Heart left ventricle (tissue), 16 donors: Measurements from ENCODE around the gene CFAP77. TPM values are rescaled to one million over a fixed set of nuclear protein-coding genes. Genes with fewer than 3 reads are reported as not detected.

ENCODE experiments used
- ATAC-seq, 4 donors: fragments of 200-7000 bp; cut with Tn5 transposase; one replicate each; pipeline ENCODE4 v1.9.1; 2020 to 2022; ENCODE audit warnings: moderate library complexity in 4 of 4, mild to moderate bottlenecking in 3 of 4, moderate number of reproducible peaks in 1 of 4
- DNase-seq, 5 donors: peaks; one replicate each; pipeline ENCODE4 v3.0.0-alpha.2; 2020
- H3K27ac ChIP-seq, 12 donors: fragments of 200-600 bp; sonication (generic) in 4 of 12; one replicate each; pipeline versions ENCODE4 v1.5.0 to v1.8.0; 2016 to 2022; ENCODE audit warnings: mild to moderate bottlenecking in 2 of 12
- H3K27me3 ChIP-seq, 9 donors: fragments of 200-600 bp; sonication (generic) in 2 of 9; one replicate each; pipeline versions ENCODE4 v1.5.1 to v1.8.0; 2016 to 2022; ENCODE audit warnings: mild to moderate bottlenecking in 3 of 9
- H3K36me3 ChIP-seq, 9 donors: fragments of 200-600 bp; sonication (generic) in 2 of 9; one replicate each; pipeline versions ENCODE4 v1.5.0 to v1.8.0; 2018 to 2022; ENCODE audit warnings: mild to moderate bottlenecking in 2 of 9
- H3K4me1 ChIP-seq, 12 donors: fragments of 200-600 bp; sonication (generic) in 4 of 12; one replicate each; pipeline versions ENCODE4 v1.5.0 to v1.8.0; 2016 to 2022; ENCODE audit warnings: mild to moderate bottlenecking in 3 of 12
- H3K4me3 ChIP-seq, 12 donors: fragments of 200-600 bp; sonication (generic) in 4 of 12; one replicate each; pipeline versions ENCODE4 v1.5.0 to v1.8.0; 2017 to 2022; ENCODE audit warnings: mild to moderate bottlenecking in 9 of 12, moderate library complexity in 4 of 12
- H3K9me3 ChIP-seq, 12 donors: fragments of 200-600 bp; sonication (generic) in 4 of 12; one replicate each; pipeline versions ENCODE4 v1.5.0 to v1.8.0; 2016 to 2022; ENCODE audit warnings: mild to moderate bottlenecking in 1 of 12
- POLR2A ChIP-seq, 2 donors: fragments of 450-650 bp; IDR thresholded peaks; one replicate each; pipeline ENCODE4 v1.6.1; 2017; ENCODE audit warnings: antibody characterized with exemption in 2 of 2, mild to moderate bottlenecking in 2 of 2, moderate library complexity in 2 of 2
- WGBS, 4 donors: extraction: QIAGEN DNeasy Blood & Tissue Kit in 2 of 4; methylation state at CpG; one replicate each; pipeline versions ENCODE4 v1.1.5 to v1.1.7; 2013 to 2018; 5-methylcytosine and 5-hydroxymethylcytosine counted together
- intact Hi-C, 10 donors: fragments of 100-400 bp; cut with DNase I; formaldehyde crosslinking; loops; one replicate each; pipeline versions ENCODE4 v1.11.1 to v1.14.2; 2022
- polyA plus RNA-seq, 2 donors: library from polyadenylated mRNA; stranded (reverse); fragments of 200-250 nt; gene quantifications; one replicate each; pipeline ENCODE4 v1.2.3, GENCODE V29; 2013
- total RNA-seq, 9 donors: library from RNA; depleted of rRNA in 2 of 9; stranded (reverse); fragments of >200 nt in 2 of 9; fragmentation: NEBNext Ultra II Directional in 3 of 9; extraction: Animal tissue kit (Norgen Biotek cat#: 25700) in 3 of 9; gene quantifications; one replicate each; pipeline versions ENCODE4 v1.1.0 to v1.2.4, GENCODE V29; 2016 to 2023
- TF ChIP-seq, protein P1 (sequence below), 12 donors: fragments of 200-600 bp; sonication (generic) in 4 of 12; IDR thresholded peaks; one replicate each; pipeline versions ENCODE4 v1.5.0 to v1.8.0; 2018 to 2022; ENCODE audit warnings: antibody characterized with exemption in 12 of 12, mild to moderate bottlenecking in 5 of 12
- donor health status: ischemic (EF 13 %, LVEDD 7.1; RV severe dilation, severe dysfunction).
- donor health status: healthy with polysubstance abuse.
- donor health status: DM: no; HTN: yes; CAD: no.
- donor health status: DM: no; HTN: no; CAD: no.
- donor health status: ischemic (EF 25% LVEDD 6.9; RV normal size, moderate dysfunction).
- donor health status: ischemic (EF 25% LVEDD 5.7; RV mildly dilated, moderate dysfunction).
- donor health status: healthy.
- donor health status: DM: yes; HTN: yes; CAD: no.
- donor health status: ischemic (EF 35%, LVEDD 5.7; RV mildly dilated, moderate dysfunction).
- donor health status: nonischemic (EF 11% LVEDD 7.7; RV severe dilation, severe dysfunction).
- donor health status: DM: yes; HTN: yes; CAD: no.
- donor health status: PGD.
- donor health status: ischemic (EF 29% LVEDD 5.4; RV normal size, mild dysfunction).
- donor health status: nonischemic (EF 23%, LVEDD 6.1; RV moderate dilation, normal function).

The CFAP77 gene
- total and polyA plus RNA-seq, 11 donors, result 1.3 to 6.8 (median 2.2) TPM

GRCh38 chr9:132414731-132415130 is 4.7 kb downstream of the CFAP77 start:
- H3K9me3 ChIP-seq, result no peaks in the 10 kb centered on the region
- 62 to 75% (median 72%) methylated on average over 7 of the region's 7 CpGs for WGBS, 4 donors

GRCh38 chr9:132415181-132415580 is 5.2 kb downstream of the CFAP77 start:
- no peaks in the 10 kb centered on the region for H3K36me3 ChIP-seq
- peaks cover 0 to 85% (median 35%) of the 10 kb centered on the region in 9 donors for H3K27me3 ChIP-seq
- WGBS, 4 donors, result 40 to 46% (median 44%) methylated on average over 12 of the region's 12 CpGs
- peaks cover 0 to 13% (median 12%) of the 10 kb centered on the region in 12 donors for H3K4me1 ChIP-seq
- no peak for ATAC-seq
- intact Hi-C loops, result loop anchor here in 4 of 10 donors (5.0 to 10.0 kb wide), 5 partner anchors 90 to 390 kb away; partner anchors contain the start of genes DDX31 (in 1 of the 4) and GTF3C4 (in 1 of the 4)
- H3K4me3 ChIP-seq, result no peak overlapping the region
- no peak overlapping the region for H3K27ac ChIP-seq
- TF ChIP-seq, protein P1, sequence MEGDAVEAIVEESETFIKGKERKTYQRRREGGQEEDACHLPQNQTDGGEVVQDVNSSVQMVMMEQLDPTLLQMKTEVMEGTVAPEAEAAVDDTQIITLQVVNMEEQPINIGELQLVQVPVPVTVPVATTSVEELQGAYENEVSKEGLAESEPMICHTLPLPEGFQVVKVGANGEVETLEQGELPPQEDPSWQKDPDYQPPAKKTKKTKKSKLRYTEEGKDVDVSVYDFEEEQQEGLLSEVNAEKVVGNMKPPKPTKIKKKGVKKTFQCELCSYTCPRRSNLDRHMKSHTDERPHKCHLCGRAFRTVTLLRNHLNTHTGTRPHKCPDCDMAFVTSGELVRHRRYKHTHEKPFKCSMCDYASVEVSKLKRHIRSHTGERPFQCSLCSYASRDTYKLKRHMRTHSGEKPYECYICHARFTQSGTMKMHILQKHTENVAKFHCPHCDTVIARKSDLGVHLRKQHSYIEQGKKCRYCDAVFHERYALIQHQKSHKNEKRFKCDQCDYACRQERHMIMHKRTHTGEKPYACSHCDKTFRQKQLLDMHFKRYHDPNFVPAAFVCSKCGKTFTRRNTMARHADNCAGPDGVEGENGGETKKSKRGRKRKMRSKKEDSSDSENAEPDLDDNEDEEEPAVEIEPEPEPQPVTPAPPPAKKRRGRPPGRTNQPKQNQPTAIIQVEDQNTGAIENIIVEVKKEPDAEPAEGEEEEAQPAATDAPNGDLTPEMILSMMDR (IDR thresholded peaks at IDR 0.05), result no peak
- H3K9me3 ChIP-seq, result no peaks in the 10 kb centered on the region
- no peak for DNase-seq

More at GRCh38 chr9:132414731-132415130, 4.7 kb downstream of the CFAP77 start:
- Histone ChIP-seq H3K27me3 (peaks cover 0 to 84% (median 39%) of the 10 kb centered on the region in 9 donors), H3K4me1 (peaks cover 0 to 18% (median 17%) of the 10 kb centered on the region in 12 donors), H3K36me3 (no peaks in the 10 kb centered on the region), H3K4me3 (no peak overlapping the region), H3K27ac (no peak overlapping the region)
- intact Hi-C loops, result loop anchor here (5.0 to 10.0 kb wide), 11 partner anchors 90 to 558 kb away; partner anchors contain the start of genes DDX31 (in 1 of the 10) and GTF3C4 (in 1 of the 10)
- DNase-seq, result no peak
- TF ChIP-seq, protein P1 (IDR thresholded peaks at IDR 0.05), result no peak
- TF ChIP-seq POLR2A (IDR thresholded peaks at IDR 0.05), result no peak
- no peak for ATAC-seq

- DNase-seq (no peak), ATAC-seq (no peak)
- Histone ChIP-seq H3K36me3 (no peaks in the 10 kb centered on the region), H3K27ac (no peak overlapping the region), H3K4me3 (no peak overlapping the region), H3K9me3 (no peaks in the 10 kb centered on the region), H3K4me1 (no peaks in the 10 kb centered on the region), H3K27me3 (peaks cover 0 to 75% (median 14%) of the 10 kb centered on the region in 9 donors)
- TF ChIP-seq POLR2A (IDR thresholded peaks at IDR 0.05), result no peak
- TF ChIP-seq, protein P1 (IDR thresholded peaks at IDR 0.05), result no peak
- intact Hi-C loops, result loop anchor here in 4 of 10 donors (5.0 to 10.0 kb wide), 5 partner anchors 86 to 386 kb away; partner anchors contain the start of genes DDX31 (in 1 of the 4) and GTF3C4 (in 1 of the 4)
- 72 to 76% (median 75%) methylated on average over 5 of the region's 5 CpGs for WGBS, 4 donors
These were observed 8.8 kb downstream of the CFAP77 start for GRCh38 chr9:132418726-132419363.

- no peak for ATAC-seq
- intact Hi-C loops, result no loop called here
- no peak for DNase-seq
- no peaks in the 10 kb centered on the region for H3K9me3 ChIP-seq
- H3K27me3 ChIP-seq, result peaks cover 0 to 63% (median 6%) of the 10 kb centered on the region in 9 donors
- H3K36me3 ChIP-seq, result no peaks in the 10 kb centered on the region
- 50 to 72% (median 64%) methylated on average over 5 of the region's 5 CpGs for WGBS, 4 donors
- no peak overlapping the region for H3K27ac ChIP-seq
- no peak overlapping the region for H3K4me3 ChIP-seq
- TF ChIP-seq, protein P1 (IDR thresholded peaks at IDR 0.05), result no peak
- TF ChIP-seq POLR2A (IDR thresholded peaks at IDR 0.05), result no peak
- no peaks in the 10 kb centered on the region for H3K4me1 ChIP-seq
These were observed 12.6 kb downstream of the CFAP77 start for GRCh38 chr9:132422574-132422973.
